Osteocyte (in vitro differentiated cells): ENCODE results near the gene TCF7L1. TPM values are rescaled to one million over a fixed set of nuclear protein-coding genes. Genes with fewer than 3 reads are reported as not detected.

ENCODE experiments used
- DNase-seq: peaks from one replicate; pipeline ENCODE4 v3.0.0; 2021; ENCODE audit warnings: mixed read lengths; ENCODE audit not compliant: unreplicated experiment; ENCODE audit errors: extremely low spot score
- H3K27ac Mint-ChIP-seq: one replicate; pipeline ENCODE4 v1.8.0; 2021; ENCODE audit warnings: mild to moderate bottlenecking, mixed read lengths; ENCODE audit not compliant: unreplicated experiment
- H3K27me3 Mint-ChIP-seq: one replicate; pipeline ENCODE4 v1.8.0; 2021; ENCODE audit warnings: mixed read lengths; ENCODE audit not compliant: unreplicated experiment
- H3K36me3 Mint-ChIP-seq: one replicate; pipeline ENCODE4 v1.8.0; 2021; ENCODE audit warnings: mixed read lengths; ENCODE audit not compliant: unreplicated experiment
- H3K4me1 Mint-ChIP-seq: one replicate; pipeline ENCODE4 v1.8.0; 2021; ENCODE audit warnings: mixed read lengths; ENCODE audit not compliant: unreplicated experiment
- H3K4me3 Mint-ChIP-seq: one replicate; pipeline ENCODE4 v1.8.0; 2021; ENCODE audit warnings: mild to moderate bottlenecking, moderate library complexity, mixed read lengths; ENCODE audit not compliant: unreplicated experiment
- H3K9me3 Mint-ChIP-seq: one replicate; pipeline ENCODE4 v1.8.0; 2021; ENCODE audit warnings: mixed read lengths; ENCODE audit not compliant: unreplicated experiment
- total RNA-seq: library from RNA; stranded (reverse); gene quantifications from 2 replicates; pipeline ENCODE4 v1.2.1, GENCODE V29; 2021
- TF ChIP-seq, protein P1 (sequence below): fragments of 200-600 bp; sonication (generic); IDR thresholded peaks from 2 replicates; pipeline ENCODE4 v1.5.0; 2021; ENCODE audit warnings: antibody characterized with exemption, mild to moderate bottlenecking, moderate library complexity

TCF7L1 gene
- total RNA-seq, 1 donor from 2014 or later, result 31.8 TPM

DNA sequence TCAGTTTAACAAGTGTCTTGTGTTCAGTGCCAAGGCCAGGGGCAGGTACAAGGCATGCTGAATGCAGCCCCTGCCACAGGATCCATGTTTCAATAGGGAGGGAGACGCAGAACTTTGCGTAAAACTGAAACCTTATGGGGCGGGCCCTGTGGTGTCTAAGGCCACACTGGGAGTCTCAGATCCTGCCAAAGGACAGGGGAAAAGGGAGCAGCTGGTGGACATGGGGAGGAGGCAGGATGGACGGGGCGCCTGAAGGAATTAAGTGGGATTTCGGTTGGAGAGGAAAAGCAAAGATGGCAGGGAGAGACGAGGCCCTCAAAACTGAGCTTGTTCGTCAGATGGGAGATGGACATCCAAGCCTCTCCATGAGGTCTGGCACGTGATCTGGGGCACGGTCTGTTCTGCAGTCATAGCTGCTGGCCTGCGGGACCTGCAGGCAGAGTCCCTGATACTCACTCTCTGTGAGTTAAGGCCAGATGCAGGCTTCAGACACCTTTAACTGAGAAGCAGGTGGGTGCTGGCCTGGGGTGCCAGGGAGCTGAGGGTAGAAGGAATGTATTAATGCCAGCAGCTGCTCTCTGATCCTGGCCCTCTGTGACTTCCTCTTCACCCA, 48.8 kb downstream of the TCF7L1 start:
- TF ChIP-seq, protein P1, sequence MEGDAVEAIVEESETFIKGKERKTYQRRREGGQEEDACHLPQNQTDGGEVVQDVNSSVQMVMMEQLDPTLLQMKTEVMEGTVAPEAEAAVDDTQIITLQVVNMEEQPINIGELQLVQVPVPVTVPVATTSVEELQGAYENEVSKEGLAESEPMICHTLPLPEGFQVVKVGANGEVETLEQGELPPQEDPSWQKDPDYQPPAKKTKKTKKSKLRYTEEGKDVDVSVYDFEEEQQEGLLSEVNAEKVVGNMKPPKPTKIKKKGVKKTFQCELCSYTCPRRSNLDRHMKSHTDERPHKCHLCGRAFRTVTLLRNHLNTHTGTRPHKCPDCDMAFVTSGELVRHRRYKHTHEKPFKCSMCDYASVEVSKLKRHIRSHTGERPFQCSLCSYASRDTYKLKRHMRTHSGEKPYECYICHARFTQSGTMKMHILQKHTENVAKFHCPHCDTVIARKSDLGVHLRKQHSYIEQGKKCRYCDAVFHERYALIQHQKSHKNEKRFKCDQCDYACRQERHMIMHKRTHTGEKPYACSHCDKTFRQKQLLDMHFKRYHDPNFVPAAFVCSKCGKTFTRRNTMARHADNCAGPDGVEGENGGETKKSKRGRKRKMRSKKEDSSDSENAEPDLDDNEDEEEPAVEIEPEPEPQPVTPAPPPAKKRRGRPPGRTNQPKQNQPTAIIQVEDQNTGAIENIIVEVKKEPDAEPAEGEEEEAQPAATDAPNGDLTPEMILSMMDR, result no peak
- Mint-ChIP-seq H3K27me3 (no peaks in the 10 kb centered on the region), H3K36me3 (peaks cover 5% of the 10 kb centered on the region), H3K9me3 (no peaks in the 10 kb centered on the region), H3K4me1 (peaks cover 65% of the 10 kb centered on the region), H3K4me3 (no peak overlapping the region), H3K27ac (peak overlapping the region; percentile 29)
- no peak for DNase-seq

DNA sequence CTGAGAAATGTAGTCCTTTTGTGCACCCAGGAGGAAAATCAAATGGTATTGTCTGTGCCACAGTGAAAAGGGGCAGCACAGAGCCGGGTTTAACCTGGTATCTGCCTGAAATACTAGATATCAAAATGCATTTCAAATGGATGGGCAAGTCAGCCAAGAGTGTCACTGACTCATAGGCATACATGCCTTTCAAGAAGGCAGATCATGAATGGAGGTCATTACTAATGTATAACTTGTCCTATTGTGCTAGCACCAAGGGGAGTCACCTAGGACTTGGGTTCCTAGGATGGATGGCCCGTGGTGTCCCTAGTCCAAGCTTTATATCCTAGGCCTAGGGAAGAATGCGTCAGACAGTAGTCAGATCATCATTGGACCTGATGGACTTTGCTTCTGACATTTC, 49.9 kb downstream of the TCF7L1 start:
- peaks cover 11% of the 10 kb centered on the region for H3K36me3 Mint-ChIP-seq
- no peaks in the 10 kb centered on the region for H3K27me3 Mint-ChIP-seq
- H3K27ac Mint-ChIP-seq, result no peak overlapping the region
- TF ChIP-seq, protein P1, result no peak
- peaks cover 60% of the 10 kb centered on the region for H3K4me1 Mint-ChIP-seq
- H3K4me3 Mint-ChIP-seq, result no peak overlapping the region
- DNase-seq, result no peak
- no peaks in the 10 kb centered on the region for H3K9me3 Mint-ChIP-seq

DNA sequence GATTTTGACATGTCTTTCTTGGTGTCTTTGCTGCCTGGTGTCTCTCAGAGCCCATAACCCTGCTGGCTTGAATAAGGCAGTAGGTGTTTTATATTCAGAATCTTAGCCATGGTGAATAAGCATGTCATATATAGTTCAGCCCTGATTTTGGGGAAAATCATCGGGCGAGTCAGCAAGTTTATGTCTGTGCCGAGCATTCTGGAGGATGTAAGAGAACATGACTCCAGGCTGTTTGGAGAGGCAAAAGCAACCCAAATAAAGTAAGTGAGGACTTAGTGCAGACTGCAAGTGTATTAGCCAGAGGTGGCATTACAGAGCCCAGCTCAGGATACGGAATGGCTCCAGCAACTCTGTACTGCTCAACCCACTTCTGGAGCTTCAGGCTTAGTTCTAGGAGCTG, 50.3 kb downstream of the TCF7L1 start:
- Mint-ChIP-seq H3K4me3 (no peak overlapping the region), H3K27me3 (no peaks in the 10 kb centered on the region), H3K4me1 (peaks cover 56% of the 10 kb centered on the region), H3K27ac (peak overlapping the region; percentile 12), H3K36me3 (peaks cover 11% of the 10 kb centered on the region), H3K9me3 (no peaks in the 10 kb centered on the region)
- TF ChIP-seq, protein P1, result no peak
- no peak for DNase-seq

DNA sequence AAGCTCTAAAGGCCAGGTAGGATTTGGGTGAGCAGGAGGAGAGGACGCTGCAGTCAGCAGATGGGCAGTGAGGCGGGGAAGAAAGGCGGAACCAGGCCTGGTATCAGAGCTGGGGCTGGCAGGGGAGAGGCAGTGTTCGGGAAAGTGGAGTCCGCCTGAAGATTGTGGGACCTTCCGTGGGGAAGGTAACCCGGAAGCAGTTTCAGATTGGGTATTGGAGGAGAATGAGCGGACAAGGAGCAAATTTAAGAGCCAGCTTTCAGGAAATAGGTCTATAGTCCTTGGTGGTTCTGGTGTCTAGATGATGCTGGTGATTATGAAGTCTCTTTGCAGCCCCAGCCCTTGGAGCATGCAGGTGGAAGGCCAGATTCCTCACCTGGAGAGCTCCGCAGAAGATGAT, 51.0 kb downstream of the TCF7L1 start:
- peak overlapping the region; percentile 12 for H3K27ac Mint-ChIP-seq

DNA sequence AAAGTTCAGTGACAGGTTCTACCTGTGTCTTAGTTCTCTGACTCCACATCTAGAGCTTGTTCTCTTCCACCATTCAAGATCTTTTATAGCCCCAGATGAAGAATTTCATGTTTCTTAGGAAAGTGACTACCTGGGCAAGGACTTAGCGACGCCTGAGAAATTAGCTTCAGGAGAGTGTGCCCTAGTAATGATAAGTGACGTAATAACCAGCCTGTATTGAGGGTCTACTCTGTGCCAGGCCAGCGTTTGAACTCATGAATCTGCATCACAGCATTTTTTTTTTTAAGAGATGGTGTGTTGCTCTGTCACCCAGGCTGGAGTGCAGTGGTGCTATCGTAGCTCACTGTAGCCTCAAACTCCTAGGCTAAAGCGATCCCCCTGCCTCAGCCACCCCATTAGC, 51.8 kb downstream of the TCF7L1 start:
- Mint-ChIP-seq H3K36me3 (peaks cover 11% of the 10 kb centered on the region), H3K27me3 (no peaks in the 10 kb centered on the region), H3K4me3 (no peak overlapping the region), H3K27ac (no peak overlapping the region), H3K9me3 (no peaks in the 10 kb centered on the region), H3K4me1 (peaks cover 53% of the 10 kb centered on the region)
- DNase-seq, result no peak
- TF ChIP-seq, protein P1, result no peak

More for the DNA sequence above, 51.0 kb downstream of the TCF7L1 start:
- DNase-seq, result no peak
- H3K27me3 Mint-ChIP-seq, result no peaks in the 10 kb centered on the region
- no peaks in the 10 kb centered on the region for H3K9me3 Mint-ChIP-seq
- peaks cover 11% of the 10 kb centered on the region for H3K36me3 Mint-ChIP-seq
- no peak overlapping the region for H3K4me3 Mint-ChIP-seq
- TF ChIP-seq, protein P1, result no peak
- peaks cover 55% of the 10 kb centered on the region for H3K4me1 Mint-ChIP-seq
